ENCODE results near the gene SMIM36.

GRCh38 chr17:55546481-55546880 is 35.2 kb upstream of the SMIM36 start:
- TF ChIP-seq, protein P1, sequence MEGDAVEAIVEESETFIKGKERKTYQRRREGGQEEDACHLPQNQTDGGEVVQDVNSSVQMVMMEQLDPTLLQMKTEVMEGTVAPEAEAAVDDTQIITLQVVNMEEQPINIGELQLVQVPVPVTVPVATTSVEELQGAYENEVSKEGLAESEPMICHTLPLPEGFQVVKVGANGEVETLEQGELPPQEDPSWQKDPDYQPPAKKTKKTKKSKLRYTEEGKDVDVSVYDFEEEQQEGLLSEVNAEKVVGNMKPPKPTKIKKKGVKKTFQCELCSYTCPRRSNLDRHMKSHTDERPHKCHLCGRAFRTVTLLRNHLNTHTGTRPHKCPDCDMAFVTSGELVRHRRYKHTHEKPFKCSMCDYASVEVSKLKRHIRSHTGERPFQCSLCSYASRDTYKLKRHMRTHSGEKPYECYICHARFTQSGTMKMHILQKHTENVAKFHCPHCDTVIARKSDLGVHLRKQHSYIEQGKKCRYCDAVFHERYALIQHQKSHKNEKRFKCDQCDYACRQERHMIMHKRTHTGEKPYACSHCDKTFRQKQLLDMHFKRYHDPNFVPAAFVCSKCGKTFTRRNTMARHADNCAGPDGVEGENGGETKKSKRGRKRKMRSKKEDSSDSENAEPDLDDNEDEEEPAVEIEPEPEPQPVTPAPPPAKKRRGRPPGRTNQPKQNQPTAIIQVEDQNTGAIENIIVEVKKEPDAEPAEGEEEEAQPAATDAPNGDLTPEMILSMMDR (conservative IDR thresholded peaks at IDR 0.05; ENCODE audit: low read depth in 2 of 2) = no peak
- TF ChIP-seq EZH2 (IDR thresholded peaks at IDR 0.05; ENCODE audit: low read depth, unreplicated experiment) (no peak), POLR2AphosphoS5 (IDR thresholded peaks at IDR 0.05; ENCODE audit: low read depth) (no peak), CREB1 (CRISPR knock-in tag; IDR thresholded peaks at IDR 0.05; ENCODE audit: low read depth) (no peak), NANOG (IDR thresholded peaks at IDR 0.05; ENCODE audit: borderline replicate concordance) (no peak), EZH2phosphoT487 (IDR thresholded peaks at IDR 0.05; ENCODE audit: unreplicated experiment) (no peak), STAT1 (IDR thresholded peaks at IDR 0.05; ENCODE audit: unreplicated experiment) (no peak), ETS1 (IDR thresholded peaks at IDR 0.05) (no peak)
- TF ChIP-seq, protein P2, sequence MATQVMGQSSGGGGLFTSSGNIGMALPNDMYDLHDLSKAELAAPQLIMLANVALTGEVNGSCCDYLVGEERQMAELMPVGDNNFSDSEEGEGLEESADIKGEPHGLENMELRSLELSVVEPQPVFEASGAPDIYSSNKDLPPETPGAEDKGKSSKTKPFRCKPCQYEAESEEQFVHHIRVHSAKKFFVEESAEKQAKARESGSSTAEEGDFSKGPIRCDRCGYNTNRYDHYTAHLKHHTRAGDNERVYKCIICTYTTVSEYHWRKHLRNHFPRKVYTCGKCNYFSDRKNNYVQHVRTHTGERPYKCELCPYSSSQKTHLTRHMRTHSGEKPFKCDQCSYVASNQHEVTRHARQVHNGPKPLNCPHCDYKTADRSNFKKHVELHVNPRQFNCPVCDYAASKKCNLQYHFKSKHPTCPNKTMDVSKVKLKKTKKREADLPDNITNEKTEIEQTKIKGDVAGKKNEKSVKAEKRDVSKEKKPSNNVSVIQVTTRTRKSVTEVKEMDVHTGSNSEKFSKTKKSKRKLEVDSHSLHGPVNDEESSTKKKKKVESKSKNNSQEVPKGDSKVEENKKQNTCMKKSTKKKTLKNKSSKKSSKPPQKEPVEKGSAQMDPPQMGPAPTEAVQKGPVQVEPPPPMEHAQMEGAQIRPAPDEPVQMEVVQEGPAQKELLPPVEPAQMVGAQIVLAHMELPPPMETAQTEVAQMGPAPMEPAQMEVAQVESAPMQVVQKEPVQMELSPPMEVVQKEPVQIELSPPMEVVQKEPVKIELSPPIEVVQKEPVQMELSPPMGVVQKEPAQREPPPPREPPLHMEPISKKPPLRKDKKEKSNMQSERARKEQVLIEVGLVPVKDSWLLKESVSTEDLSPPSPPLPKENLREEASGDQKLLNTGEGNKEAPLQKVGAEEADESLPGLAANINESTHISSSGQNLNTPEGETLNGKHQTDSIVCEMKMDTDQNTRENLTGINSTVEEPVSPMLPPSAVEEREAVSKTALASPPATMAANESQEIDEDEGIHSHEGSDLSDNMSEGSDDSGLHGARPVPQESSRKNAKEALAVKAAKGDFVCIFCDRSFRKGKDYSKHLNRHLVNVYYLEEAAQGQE (IDR thresholded peaks at IDR 0.05; ENCODE audit: unreplicated experiment) = no peak
